GM12874 (cell line): ENCODE results near the gene GRIK2.

Experiments used
- CTCF ChIP-seq: IDR thresholded peaks from 2 replicates; pipeline ENCODE4 v1.5.1; 2011; ENCODE audit warnings: low read depth, mild to moderate bottlenecking, control low read depth, low read length, moderate library complexity; ENCODE audit not compliant: insufficient read depth

Gene GRIK2

DNA sequence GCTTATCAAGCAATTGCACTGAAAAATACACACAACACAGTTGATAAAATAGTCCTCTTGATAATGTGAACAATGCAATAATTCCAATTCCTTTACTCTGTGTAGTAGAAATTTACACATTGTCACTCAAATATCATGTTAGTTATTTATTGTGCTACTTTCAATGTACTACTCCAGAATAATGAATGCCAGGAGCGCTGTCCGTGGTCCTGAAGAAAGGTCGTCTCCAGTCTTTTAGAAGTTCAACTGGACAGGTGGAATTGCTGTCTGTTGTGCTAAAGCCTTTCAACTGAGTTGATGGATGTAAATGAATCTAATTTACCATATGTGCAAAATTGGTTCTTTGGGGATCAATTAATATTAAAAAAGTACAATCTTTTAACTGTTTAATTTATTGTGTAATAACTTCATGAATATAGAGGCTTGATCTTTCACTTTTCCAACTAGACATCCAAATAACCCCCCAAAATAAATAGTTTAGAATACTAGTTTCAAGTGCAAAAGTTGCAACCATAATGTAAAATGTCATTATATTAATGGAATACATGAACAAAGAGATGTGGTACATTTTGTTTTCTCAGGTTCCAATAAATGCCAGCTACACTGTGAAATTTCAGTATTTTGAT lies 3.2 kb downstream of the GRIK2 start:
- TF ChIP-seq CTCF = no peak

DNA sequence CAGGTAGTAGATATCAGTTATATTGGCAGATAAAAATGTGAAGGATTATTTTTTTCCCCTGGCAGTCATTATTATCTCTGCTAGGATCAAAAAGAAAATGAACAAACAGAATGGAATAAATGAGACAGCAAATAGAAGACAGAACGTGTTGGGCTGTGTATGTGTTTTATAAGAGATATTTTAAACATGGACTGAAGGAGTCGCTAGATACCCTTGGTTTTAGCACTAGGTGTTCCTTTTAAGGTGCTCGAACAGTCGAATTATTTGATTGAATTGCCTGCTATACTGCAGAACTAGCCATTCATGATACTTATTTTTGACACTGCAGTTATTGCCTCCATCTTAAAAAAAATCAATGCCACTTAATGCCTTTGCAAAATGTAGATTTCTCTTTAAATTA lies 3.7 kb downstream of the GRIK2 start:
- TF ChIP-seq CTCF = no peak

GRCh38 chr6:101398716-101399615 lies 5.5 kb downstream of the GRIK2 start:
- no peak for TF ChIP-seq CTCF

- TF ChIP-seq CTCF = no peak
These were observed 6.2 kb downstream of the GRIK2 start for GRCh38 chr6:101399616-101400162.

DNA sequence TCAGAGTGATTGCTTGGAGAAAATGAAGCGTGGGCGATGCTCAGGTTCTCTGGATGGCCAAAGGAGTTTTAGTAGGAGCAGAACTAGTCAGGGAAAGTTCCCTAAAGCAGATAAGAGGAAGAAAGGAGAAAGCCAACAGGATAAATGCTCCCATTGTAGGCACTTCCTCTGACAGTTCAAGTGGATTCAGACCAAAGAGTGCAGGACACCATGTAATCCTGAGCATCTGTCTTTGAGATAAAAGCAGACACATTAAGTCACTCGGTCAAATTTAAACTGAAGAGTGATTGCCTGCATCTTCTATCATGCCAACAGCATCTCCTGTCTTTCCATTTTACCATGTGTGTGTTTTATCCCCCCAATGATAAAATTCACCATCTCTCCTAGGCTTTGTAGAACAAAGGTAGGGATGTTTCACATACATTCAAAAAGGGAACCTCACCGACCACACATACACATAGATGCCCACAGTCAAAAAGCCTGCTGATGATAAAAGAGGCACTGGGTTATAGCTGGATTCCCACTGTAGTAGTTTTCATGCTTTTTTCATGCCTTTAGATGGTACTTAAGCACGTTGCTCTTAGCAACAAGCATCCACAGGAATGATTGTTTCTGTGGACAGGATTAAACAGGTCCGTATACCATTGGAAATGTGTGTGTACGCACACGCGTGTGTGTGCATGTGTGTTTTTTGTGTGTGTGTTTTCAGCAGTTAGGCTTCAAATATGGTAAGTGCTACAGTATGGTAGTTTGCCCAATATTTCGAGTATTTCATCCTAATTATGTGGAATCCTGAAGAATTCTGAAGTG lies 7.0 kb downstream of the GRIK2 start:
- no peak for TF ChIP-seq CTCF

DNA sequence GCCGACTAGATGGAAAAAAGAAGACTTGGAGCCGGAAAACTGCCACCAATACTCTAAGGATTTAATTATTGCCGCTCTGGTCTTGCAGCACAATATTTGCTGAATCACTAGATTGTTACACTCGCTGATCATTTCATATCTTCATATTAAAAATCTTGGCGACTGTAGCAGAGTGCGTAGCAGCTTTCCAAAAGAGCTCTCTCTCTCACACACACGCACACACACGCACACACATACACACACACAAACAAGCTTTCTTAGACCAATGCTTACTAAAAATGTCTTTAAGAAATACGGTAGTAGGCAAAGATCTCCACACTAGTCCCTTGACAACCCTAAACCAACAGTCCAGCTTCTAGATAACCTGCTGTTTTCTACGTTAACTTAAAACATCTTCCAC lies 7.7 kb downstream of the GRIK2 start:
- no peak for TF ChIP-seq CTCF
